A673 (cell line): ENCODE results near the gene WNT6. TPM values are rescaled to one million over a fixed set of nuclear protein-coding genes. Genes with fewer than 3 reads are reported as not detected.

Source experiments
- BruUV-seq: library from RNA; stranded (reverse); fragments of 400-500 nt; replicated peaks from 2 replicates; lab custom pipeline; 2021; lab: Mats Ljungman, UMichigan
- CTCF ChIA-PET: fragments of 300-600 bp; sonication (Branson Sonifier 250); formaldehyde crosslinking; loops from one replicate; lab custom pipeline; 2022; ENCODE audit warnings: antibody characterized with exemption; lab: Charles Lee
- POLR2A ChIA-PET: fragments of 300-600 bp; sonication (Branson Sonifier 250); formaldehyde crosslinking; loops from one replicate; lab custom pipeline; 2022; ENCODE audit warnings: antibody characterized with exemption; ENCODE audit not compliant: low non-redundant PET; lab: Charles Lee
- DNase-seq: peaks from one replicate; pipeline ENCODE4 v3.0.0-alpha.2; 2015; ENCODE audit warnings: low spot score
- H3K27ac ChIP-seq: fragments of 200-600 bp; sonication (generic); 2 replicates; pipeline ENCODE4 v1.5.1; 2016; ENCODE audit warnings: mixed run types, low read depth, mild to moderate bottlenecking, mixed read lengths, antibody characterized with exemption, low read length; ENCODE audit not compliant: poor library complexity, severe bottlenecking
- H3K27me3 ChIP-seq: fragments of 200-600 bp; sonication (generic); replicated peaks from 2 replicates; pipeline ENCODE4 v1.6.1; 2017; ENCODE audit warnings: mixed run types, low read depth, mild to moderate bottlenecking, mixed read lengths, antibody characterized with exemption, low read length; ENCODE audit not compliant: insufficient read depth, poor library complexity
- H3K36me3 ChIP-seq: fragments of 200-600 bp; sonication (generic); 2 replicates; pipeline ENCODE4 v1.6.1; 2016; ENCODE audit warnings: mixed run types, mild to moderate bottlenecking, mixed read lengths, antibody characterized with exemption, low read length; ENCODE audit not compliant: insufficient read depth, poor library complexity, severe bottlenecking
- H3K4me1 ChIP-seq: fragments of 200-600 bp; sonication (generic); 2 replicates; pipeline ENCODE4 v1.6.1; 2017; ENCODE audit warnings: mixed run types, mild to moderate bottlenecking, mixed read lengths, antibody characterized with exemption, low read length; ENCODE audit not compliant: insufficient read depth, poor library complexity, severe bottlenecking
- H3K4me3 ChIP-seq: fragments of 200-600 bp; sonication (generic); 2 replicates; pipeline ENCODE4 v1.5.1; 2016; ENCODE audit warnings: low read depth, mixed run types, mild to moderate bottlenecking, mixed read lengths, low read length; ENCODE audit not compliant: poor library complexity, severe bottlenecking
- H3K9me3 ChIP-seq: fragments of 200-600 bp; sonication (generic); 2 replicates; pipeline ENCODE4 v1.6.1; 2016; ENCODE audit warnings: mixed run types, low read depth, mild to moderate bottlenecking, mixed read lengths, antibody characterized with exemption, low read length; ENCODE audit not compliant: poor library complexity, severe bottlenecking
- CTCF ChIP-seq: fragments of 300-800, 200-600 bp; sonication (generic); conservative IDR thresholded peaks from 2 replicates; pipeline ENCODE4 v1.5.1; 2017; ENCODE audit warnings: low read depth, mild to moderate bottlenecking, antibody characterized with exemption, low read length, moderate library complexity, mixed read lengths
- EZH2 ChIP-seq: fragments of 200-600 bp; sonication (generic); IDR thresholded peaks from 2 replicates; pipeline ENCODE4 v1.6.1; 2017; ENCODE audit warnings: borderline replicate concordance, low read depth, mild to moderate bottlenecking, mixed read lengths, antibody characterized with exemption, low read length; ENCODE audit not compliant: poor library complexity, severe bottlenecking
- intact Hi-C: fragments of 100-400 bp; cut with micrococcal nuclease; formaldehyde crosslinking; loops from one replicate; pipeline ENCODE4 v1.10.0; 2022; ENCODE audit not compliant: unreplicated experiment
- total RNA-seq: library from RNA; stranded (reverse); gene quantifications from 2 replicates; pipeline ENCODE4 v1.2.3, GENCODE V29; 2021

WNT6 gene
- total RNA-seq, 1 experiment from 2014 or later: not detected

- H3K36me3 ChIP-seq: no peaks in the 10 kb centered on the region
- CTCF ChIA-PET: no interaction called here
- no TSS peak for BruUV-seq
- H3K4me3 ChIP-seq: no peak overlapping the region
- intact Hi-C loops: no loop called here
- POLR2A ChIA-PET: no interaction called here
- H3K9me3 ChIP-seq: no peaks in the 10 kb centered on the region
- no peak for TF ChIP-seq CTCF
- H3K27me3 ChIP-seq: peaks cover 6% of the 10 kb centered on the region
- no peak overlapping the region for H3K27ac ChIP-seq
- H3K4me1 ChIP-seq: peaks cover 22% of the 10 kb centered on the region
- no peak for DNase-seq
Observed at GRCh38 chr2:218883491-218884490, 24.2 kb downstream of the WNT6 start.

GRCh38 chr2:218884519-218884918 is 24.9 kb downstream of the WNT6 start:
- Histone ChIP-seq H3K36me3 (no peaks in the 10 kb centered on the region), H3K9me3 (no peaks in the 10 kb centered on the region), H3K4me1 (peaks cover 18% of the 10 kb centered on the region), H3K27me3 (peaks cover 6% of the 10 kb centered on the region), H3K4me3 (no peak overlapping the region), H3K27ac (no peak overlapping the region)
- intact Hi-C loops: no loop called here
- ChIA-PET POLR2A (interaction anchor here (0.5 kb wide), 1 partner anchor 59 kb away, joined by 3 read pairs; no protein-coding TSS in a partner anchor), CTCF (no interaction called here)
- TF ChIP-seq CTCF: no peak
- BruUV-seq: no TSS peak
- no peak for DNase-seq

GRCh38 chr2:218885981-218886947 is 26.7 kb downstream of the WNT6 start:
- ChIA-PET CTCF (interaction anchor here (1.1 to 2.0 kb wide), 3 partner anchors 10 to 94 kb away, joined by 4 to 9 read pairs (median 5); no protein-coding TSS in a partner anchor), POLR2A (no interaction called here)
- no peaks in the 10 kb centered on the region for H3K27me3 ChIP-seq
- intact Hi-C loops: no loop called here
- BruUV-seq: no TSS peak
- H3K27ac ChIP-seq: no peak overlapping the region
- no peak for TF ChIP-seq CTCF
- TF ChIP-seq EZH2: no peak
- peaks cover 4% of the 10 kb centered on the region for H3K4me1 ChIP-seq
- DNase-seq: no peak
- H3K4me3 ChIP-seq: no peak overlapping the region
- H3K9me3 ChIP-seq: no peaks in the 10 kb centered on the region
- no peaks in the 10 kb centered on the region for H3K36me3 ChIP-seq
